ENCODE measurements around the gene HIVEP3.
"Not testable (repeated sequence)": the region's sequence is repeated elsewhere in the genome, so short reads cannot be mapped to it uniquely, and the experiment has no call there.

The HIVEP3 gene

GRCh38 chr1:41704196-41704595, 214.5 kb downstream of the HIVEP3 start:
- no peak for FAIRE-seq

DNA sequence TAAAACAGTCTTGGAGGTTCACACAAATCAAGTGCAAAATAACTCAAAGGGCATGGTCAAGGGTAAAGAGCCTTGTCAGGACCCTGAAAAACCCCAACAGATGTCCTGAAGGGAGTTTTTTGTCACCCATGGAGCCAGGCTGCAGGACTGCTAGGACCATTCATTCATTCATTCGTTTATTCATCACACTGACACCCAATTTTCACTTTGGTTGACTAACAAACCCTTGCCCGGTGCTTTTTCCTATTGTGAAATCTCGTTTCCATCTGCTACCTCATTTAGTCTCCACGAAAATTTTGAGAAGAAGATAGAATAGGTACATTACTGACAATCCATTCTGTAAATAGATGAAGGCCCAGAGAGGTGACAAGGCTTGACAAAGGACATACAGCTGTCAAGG, 216.0 kb downstream of the HIVEP3 start:
- no peak for FAIRE-seq

DNA sequence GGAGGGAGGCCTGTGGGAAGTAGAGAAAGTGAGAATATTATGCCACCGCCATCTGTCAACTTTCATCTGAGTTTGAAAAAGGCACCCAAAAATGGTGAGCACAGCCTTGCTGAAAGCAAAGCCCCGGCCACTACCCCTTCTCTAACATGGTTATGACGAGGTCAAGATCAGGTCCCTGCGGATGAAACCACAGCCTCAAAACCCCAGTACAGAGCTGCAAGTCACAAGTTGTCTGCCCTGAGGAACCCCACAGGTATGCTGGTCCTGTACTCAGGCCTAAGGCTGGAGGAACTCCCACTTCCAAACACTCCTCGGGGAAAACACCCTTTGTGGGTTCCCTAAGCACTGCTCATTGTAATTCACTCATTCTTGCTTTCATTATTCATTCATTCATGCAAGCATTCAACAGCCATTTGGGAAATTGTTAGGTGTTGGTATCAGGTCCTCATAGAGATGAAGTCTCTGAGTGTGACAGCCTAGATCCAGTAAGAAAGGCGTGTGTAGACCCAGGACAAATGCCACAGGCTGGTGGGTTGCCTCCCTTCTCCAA, 217.7 kb downstream of the HIVEP3 start:
- no peak for FAIRE-seq

DNA sequence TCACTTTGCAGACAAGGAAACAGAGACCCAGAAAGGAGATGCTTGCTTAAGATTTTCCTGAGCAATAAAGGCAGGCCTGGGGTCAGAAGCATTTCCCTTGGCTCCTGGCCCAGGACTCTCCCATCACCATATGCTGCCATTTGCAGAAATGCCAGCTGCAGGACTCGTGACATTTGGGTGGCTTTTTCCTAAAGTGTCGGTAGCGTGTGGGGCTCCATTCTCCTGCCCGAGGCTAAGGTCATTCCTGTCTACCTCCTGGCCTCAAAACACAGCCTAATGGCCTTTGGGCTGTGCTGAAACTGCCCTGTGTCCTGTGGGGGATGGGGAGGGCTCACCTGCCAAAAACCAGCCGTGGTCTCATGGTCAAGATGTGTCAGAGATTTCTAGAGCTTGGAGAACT, 218.1 kb downstream of the HIVEP3 start:
- FAIRE-seq: no peak

DNA sequence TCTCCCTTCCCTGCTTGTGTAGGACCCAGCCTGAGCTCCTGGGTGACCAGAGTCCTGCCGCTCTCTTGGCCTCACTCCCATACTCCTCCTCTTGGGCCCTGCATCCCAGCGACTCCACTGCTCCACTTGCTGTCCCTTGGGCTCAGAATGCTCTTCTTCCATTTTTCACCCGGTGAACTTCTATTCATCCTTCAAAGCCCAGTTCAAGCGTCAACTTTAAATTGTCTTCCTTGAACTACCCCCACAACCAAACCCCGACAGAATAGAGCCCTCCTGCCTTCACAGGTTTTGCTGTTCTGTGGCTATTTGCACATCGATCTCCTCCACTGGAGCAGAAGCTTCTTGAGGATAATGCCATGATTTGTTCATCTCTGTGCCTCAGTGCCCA, 218.9 kb downstream of the HIVEP3 start:
- FAIRE-seq: no peak

GRCh38 chr1:41698916-41699860, 219.5 kb downstream of the HIVEP3 start:
- FAIRE-seq: no peak

DNA sequence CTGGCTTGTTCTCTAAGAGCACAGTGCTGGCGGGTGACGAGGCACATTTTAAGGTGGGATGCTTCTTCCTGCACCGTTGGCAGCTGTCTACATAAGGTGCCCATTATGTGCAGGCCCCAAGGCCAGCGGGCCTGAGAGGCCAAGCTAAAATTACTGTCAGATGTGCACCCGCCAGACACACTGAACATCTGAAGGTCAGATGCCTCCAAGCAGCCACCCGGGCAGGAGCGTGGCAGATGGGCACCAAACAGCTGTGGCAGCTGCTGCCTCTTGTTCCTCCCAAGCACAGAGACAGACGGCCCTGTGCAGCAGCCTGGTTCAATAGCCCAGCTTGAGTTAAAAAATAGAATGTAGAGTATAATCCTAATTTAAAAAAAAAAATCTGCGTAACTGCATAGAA, 222.3 kb downstream of the HIVEP3 start:
- FAIRE-seq: no peak

DNA sequence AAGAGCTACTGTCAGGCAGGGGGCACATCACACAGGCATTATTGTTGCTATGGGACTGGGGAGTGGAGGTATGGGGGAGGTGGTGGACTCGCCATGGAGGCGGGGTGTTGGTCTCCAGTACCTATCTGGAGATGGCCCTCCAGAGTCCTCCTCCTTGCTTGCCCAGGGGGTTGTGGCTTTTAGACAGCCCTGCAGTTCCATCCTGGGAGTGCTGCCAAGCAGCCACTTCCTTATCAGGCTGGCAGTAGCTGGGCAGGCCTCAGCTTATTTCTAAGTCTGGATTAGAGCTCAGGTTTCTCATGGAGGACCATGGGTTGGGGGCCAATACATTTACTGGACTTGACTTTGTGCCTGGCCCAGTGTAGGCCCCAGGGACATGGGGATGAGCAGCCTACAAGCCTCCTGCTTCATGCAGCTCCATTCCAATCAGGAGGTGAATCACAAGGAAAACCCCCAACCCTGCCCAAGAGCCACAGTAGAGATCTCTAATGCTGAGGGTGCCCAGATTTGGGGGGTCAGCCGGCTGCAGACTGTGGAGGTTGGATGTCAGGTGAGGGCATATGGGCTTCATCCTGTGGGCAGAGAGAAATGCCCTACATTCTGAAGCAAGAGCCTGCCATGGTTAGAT, 223.5 kb downstream of the HIVEP3 start:
- no peak for FAIRE-seq

DNA sequence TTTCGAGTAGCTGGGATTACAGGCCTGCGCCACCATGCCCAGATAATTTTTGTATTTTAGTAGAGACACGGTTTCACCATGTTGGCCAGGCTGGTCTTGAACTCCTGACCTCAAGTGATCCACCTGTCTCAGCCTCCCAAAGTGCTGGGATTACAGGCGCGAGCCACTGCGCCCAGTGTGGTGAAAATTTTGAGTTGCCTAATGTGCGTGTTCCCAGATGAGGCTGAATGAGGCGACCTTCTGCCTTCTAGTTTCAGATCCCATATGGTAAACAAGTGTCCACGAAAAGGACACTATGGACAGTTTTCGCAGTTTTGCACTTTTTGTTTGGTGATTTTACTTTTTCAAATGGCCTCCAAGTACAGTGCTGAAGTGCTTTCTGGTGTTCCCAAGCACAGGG, 226.8 kb downstream of the HIVEP3 start:
- FAIRE-seq: not testable (repeated sequence)

DNA sequence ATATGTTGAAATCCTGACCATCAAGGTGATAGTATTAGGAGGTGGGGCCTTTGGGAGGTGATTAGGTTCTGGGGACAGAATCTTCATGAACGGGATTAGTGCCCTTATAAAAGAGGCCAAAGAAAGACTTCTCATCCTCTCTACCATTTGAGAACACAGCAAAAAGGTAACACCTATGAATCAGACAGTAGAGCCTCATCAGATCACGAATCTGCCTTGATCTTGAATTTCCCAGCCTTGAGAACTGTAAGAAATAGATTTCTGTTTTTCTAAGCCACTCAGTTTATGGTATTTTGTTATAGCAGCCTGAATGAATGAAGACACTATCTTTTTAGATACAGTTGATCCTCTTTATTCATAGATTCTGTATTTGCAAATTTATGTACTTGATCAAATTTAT, 227.3 kb downstream of the HIVEP3 start:
- no peak for FAIRE-seq

GRCh38 chr1:41690331-41690730, 228.4 kb downstream of the HIVEP3 start:
- FAIRE-seq: no peak

DNA sequence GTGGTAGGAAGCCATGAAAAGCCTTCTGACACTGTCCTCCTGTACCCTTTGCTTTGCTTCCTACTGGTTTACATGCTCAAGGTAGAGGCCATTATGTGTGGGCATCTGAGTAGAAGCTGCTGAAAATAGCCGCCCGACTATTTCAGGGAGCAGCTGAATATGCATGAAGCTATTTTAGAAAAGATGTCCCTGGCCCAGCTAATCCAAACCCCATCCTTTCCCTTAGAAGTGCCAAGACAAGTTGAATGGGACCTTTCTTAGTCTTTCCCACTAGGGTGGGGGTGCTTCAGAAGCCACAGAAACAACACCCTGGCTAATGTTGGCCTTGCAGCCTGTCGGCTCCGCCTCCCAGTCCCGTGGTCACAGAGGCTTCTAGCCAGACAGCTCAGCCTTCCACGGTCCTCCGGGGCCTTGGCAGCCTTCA, 229.2 kb downstream of the HIVEP3 start:
- FAIRE-seq: no peak

DNA sequence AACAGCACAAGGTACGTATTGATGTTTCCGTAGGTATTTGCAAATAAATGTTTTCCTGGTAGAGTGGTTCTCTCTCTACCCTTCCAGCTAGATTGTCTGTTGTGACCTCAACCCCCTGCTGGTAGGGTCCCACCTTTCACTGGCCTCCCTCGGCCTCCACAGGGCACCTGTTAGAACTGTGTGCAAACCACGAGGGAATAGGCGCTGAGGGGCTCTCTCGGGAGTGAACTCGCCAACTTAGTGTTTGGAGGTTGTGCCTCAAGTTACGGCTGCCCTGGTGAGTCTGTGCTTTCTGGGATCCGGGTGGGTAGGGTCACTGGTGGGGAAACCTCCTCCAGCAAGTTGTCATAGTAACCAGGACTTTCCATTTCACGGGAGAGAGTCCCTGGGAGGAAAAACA, 229.6 kb downstream of the HIVEP3 start:
- FAIRE-seq: no peak

GRCh38 chr1:41687007-41687406, 231.7 kb downstream of the HIVEP3 start:
- FAIRE-seq: no peak

GRCh38 chr1:41683681-41684500, 234.8 kb downstream of the HIVEP3 start:
- no peak for FAIRE-seq

- FAIRE-seq: no peak
These were observed 235.7 kb downstream of the HIVEP3 start for GRCh38 chr1:41682845-41683625.

DNA sequence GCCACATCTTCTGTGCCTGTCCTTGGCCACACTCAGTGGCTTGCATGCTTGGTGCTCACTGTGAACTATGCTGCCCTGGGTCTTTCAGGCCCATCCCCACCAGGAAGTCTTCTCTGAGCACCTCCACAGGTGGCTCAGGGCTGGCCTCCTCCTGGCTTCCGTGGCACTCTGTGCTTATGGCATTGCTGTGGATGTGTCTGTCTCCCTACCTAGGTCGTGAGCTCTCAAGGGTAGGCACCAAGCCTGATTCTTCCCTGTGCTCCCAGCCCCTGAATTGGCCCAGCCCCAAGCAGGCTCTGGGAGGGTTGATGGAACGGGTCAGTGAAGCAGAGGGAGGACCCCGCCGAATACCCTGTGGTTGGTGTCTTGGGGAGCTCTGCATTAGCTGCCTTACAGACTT, 236.6 kb downstream of the HIVEP3 start:
- no peak for FAIRE-seq

DNA sequence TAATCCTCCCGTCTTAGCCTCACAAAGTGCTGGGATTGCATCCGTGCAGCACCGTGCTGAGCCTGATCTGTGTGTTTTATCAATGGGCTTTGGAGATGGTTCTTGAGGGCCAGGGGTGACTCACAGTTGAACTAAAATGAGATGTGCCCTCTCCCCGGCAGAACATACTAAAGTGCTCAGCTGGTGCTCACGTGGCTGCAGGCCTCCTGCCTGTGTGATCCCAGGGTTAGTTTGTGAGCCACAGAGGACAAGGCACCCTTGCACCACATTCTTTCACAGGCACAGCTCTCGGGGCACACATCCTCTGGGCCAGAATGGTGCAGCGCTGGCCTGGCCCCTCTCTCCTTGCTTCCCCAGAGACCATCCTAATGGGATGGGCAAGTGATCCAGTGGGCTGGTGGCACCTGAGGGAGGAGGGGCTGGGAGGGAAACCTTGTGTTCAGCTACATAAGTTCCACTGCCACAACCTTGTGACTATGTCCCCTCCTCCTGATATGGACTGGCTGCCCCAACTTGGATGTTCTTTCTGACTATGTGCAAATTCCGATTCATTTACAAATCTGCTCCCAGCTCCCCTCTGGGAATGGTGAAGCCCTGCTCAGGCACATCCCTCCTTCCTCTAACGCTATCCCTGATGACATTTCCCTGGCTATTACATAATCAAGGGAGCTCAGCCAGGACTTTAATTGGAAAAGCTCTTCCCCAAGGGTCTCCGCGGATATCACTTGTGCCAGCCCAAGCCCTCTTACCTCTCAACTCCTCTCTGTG, 237.2 kb downstream of the HIVEP3 start:
- FAIRE-seq: no peak

GRCh38 chr1:41679994-41680393, 238.7 kb downstream of the HIVEP3 start:
- no peak for FAIRE-seq

- no peak for FAIRE-seq
These were observed 239.2 kb downstream of the HIVEP3 start for GRCh38 chr1:41679531-41679930.

- FAIRE-seq: no peak
These were observed 240.4 kb downstream of the HIVEP3 start for GRCh38 chr1:41678111-41678878.

Measured in TTC549 (cell line).